ENCODE measurements around the gene OTUB2.
A peak's percentile ranks its signal among the peaks of the same experiment; 100 is the strongest.

OTUB2 gene

DNA sequence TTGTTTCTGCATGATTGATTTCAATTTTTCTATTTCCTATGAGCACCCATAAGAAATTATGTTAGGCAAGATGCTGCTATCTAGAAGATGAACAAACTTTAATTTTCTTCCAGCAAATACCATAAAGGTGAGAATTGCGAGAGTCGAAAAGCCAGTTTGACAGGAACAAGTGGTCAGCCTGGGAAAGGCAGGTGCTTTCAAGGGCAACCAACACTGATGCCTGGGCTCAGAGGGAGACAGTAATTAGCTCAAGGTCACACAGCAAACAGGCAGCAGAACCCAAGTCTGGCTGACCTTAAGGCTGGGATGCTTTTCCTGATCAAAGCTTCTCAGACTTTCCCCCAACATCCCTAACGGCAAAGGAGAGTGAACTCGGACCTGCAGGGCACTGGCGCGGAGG is 6.8 kb upstream of the OTUB2 start:
- Histone ChIP-seq H3K4me3 (ENCODE audit: severe bottlenecking) (no peak overlapping the region), H3K36me3 (ENCODE audit: low read depth) (no peaks in the 10 kb centered on the region), H3K27ac (ENCODE audit: poor library complexity, severe bottlenecking) (no peak overlapping the region), H3K4me1 (ENCODE audit: insufficient read depth, poor library complexity, severe bottlenecking) (no peaks in the 10 kb centered on the region), H3K9me3 (ENCODE audit: severe bottlenecking) (no peaks in the 10 kb centered on the region), H3K27me3 (ENCODE audit: insufficient read depth, poor library complexity, severe bottlenecking) (no peaks in the 10 kb centered on the region)
- no peak for ATAC-seq (ENCODE audit: low read depth)
- no peak for DNase-seq (ENCODE audit: low spot score)
- no peak for TF ChIP-seq CTCF (IDR thresholded peaks at IDR 0.05; ENCODE audit: poor library complexity, severe bottlenecking)

GRCh38 chr14:94020267-94020666 is 5.9 kb upstream of the OTUB2 start:
- Histone ChIP-seq H3K36me3 (ENCODE audit: low read depth) (no peaks in the 10 kb centered on the region), H3K4me1 (ENCODE audit: insufficient read depth, poor library complexity, severe bottlenecking) (no peaks in the 10 kb centered on the region), H3K27me3 (ENCODE audit: insufficient read depth, poor library complexity, severe bottlenecking) (no peaks in the 10 kb centered on the region), H3K4me3 (ENCODE audit: severe bottlenecking) (no peak overlapping the region), H3K9me3 (ENCODE audit: severe bottlenecking) (no peaks in the 10 kb centered on the region), H3K27ac (ENCODE audit: poor library complexity, severe bottlenecking) (no peak overlapping the region)
- no peak for TF ChIP-seq CTCF (IDR thresholded peaks at IDR 0.05; ENCODE audit: poor library complexity, severe bottlenecking)
- DNase-seq (ENCODE audit: low spot score), result no peak
- ATAC-seq (ENCODE audit: low read depth), result no peak

- Histone ChIP-seq H3K27me3 (ENCODE audit: insufficient read depth, poor library complexity, severe bottlenecking) (no peaks in the 10 kb centered on the region), H3K36me3 (ENCODE audit: low read depth) (no peaks in the 10 kb centered on the region), H3K4me3 (ENCODE audit: severe bottlenecking) (no peak overlapping the region), H3K27ac (ENCODE audit: poor library complexity, severe bottlenecking) (no peak overlapping the region), H3K4me1 (ENCODE audit: insufficient read depth, poor library complexity, severe bottlenecking) (peaks cover 4% of the 10 kb centered on the region), H3K9me3 (ENCODE audit: severe bottlenecking) (no peaks in the 10 kb centered on the region)
- no peak for DNase-seq (ENCODE audit: low spot score)
- peak; percentile 45; the same call in 1 of the 3 replicates for ATAC-seq (ENCODE audit: low read depth)
- no peak for TF ChIP-seq CTCF (IDR thresholded peaks at IDR 0.05; ENCODE audit: poor library complexity, severe bottlenecking)
These were observed 5.1 kb upstream of the OTUB2 start for GRCh38 chr14:94021001-94021400.

DNA sequence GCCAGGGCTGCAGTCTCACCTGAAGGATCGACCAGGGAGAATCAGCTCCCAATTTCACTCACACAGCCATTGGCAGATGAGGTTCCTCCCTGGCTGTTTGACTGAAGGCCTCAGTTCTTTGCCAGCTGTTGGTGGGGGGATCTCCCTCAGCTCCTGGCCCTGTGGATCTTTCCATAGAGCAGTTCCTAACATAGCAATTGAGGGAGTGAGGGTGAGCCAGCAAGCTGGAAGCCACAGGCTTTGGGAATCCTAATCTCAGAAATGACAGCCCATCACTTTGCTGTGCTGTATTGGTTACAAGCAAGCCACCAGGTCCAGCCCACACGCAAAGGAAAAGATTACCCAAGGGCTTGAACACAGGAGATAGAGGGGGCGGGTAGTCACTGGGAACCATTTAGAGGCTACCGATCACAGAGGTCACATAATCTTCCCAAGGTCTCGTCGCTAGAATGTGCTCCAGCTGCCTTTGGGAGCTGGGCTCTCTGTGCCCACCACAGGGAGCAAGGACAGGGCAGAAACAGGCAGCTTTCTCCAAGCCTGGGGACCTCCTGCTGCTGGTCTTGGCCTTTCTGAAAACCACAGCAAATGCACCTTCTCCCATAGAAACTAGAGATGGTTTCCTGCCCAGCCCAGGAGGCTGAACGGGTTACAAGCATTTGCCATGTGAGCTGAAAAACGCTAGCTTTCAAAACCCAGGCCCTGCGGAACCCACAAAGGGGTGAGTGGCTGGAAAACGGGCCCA is 4.6 kb upstream of the OTUB2 start:
- H3K4me1 ChIP-seq (ENCODE audit: insufficient read depth, poor library complexity, severe bottlenecking), result peaks cover 4% of the 10 kb centered on the region
- H3K4me3 ChIP-seq (ENCODE audit: severe bottlenecking), result no peak overlapping the region
- no peak for TF ChIP-seq CTCF (IDR thresholded peaks at IDR 0.05; ENCODE audit: poor library complexity, severe bottlenecking)
- no peaks in the 10 kb centered on the region for H3K27me3 ChIP-seq (ENCODE audit: insufficient read depth, poor library complexity, severe bottlenecking)
- DNase-seq (ENCODE audit: low spot score) (no peak), ATAC-seq (ENCODE audit: low read depth) (no peak)
- no peaks in the 10 kb centered on the region for H3K36me3 ChIP-seq (ENCODE audit: low read depth)
- no peak overlapping the region for H3K27ac ChIP-seq (ENCODE audit: poor library complexity, severe bottlenecking)
- H3K9me3 ChIP-seq (ENCODE audit: severe bottlenecking), result no peaks in the 10 kb centered on the region

Data from RWPE2 (cell line).